H1 (cell line): Measurements from ENCODE around the gene SNTG2.

Experiments
- BACH1 ChIP-seq: IDR thresholded peaks from 2 replicates; pipeline ENCODE4 v1.6.1; 2012; ENCODE audit warnings: low read length, improper control_type of control experiment
- CHD2 ChIP-seq: IDR thresholded peaks from 2 replicates; pipeline ENCODE4 v1.6.1; 2012; ENCODE audit warnings: low read length, improper control_type of control experiment
- FOSL1 ChIP-seq: IDR thresholded peaks from 2 replicates; pipeline ENCODE4 v1.6.1; 2011; ENCODE audit warnings: mild to moderate bottlenecking, low read depth, low read length, moderate library complexity; ENCODE audit not compliant: insufficient read depth
- JUND ChIP-seq: IDR thresholded peaks from 2 replicates; pipeline ENCODE4 v1.6.1; 2011; ENCODE audit warnings: mild to moderate bottlenecking, improper control_type of control experiment, low read length
- KDM1A ChIP-seq: fragments of 200-600, 300-600 bp; sonication (generic); IDR thresholded peaks from 2 replicates; pipeline ENCODE4 v1.7.1; 2016; ENCODE audit warnings: mild to moderate bottlenecking, low read length, borderline replicate concordance
- MAFK ChIP-seq: IDR thresholded peaks from 2 replicates; pipeline ENCODE4 v1.6.1; 2012; ENCODE audit warnings: low read depth, mild to moderate bottlenecking, improper control_type of control experiment, low read length
- POLR2A ChIP-seq, 2 experiments: IDR thresholded peaks; 1 replicate in 1 of 2; 2 replicates in 1 of 2; pipeline ENCODE4 v1.6.1; 2011; ENCODE audit warnings: low read depth in 2 of 2, low read length in 2 of 2, mild to moderate bottlenecking in 2 of 2; ENCODE audit errors: control extremely low read depth in 1 of 2
- TF ChIP-seq, protein P1 (sequence below), 3 experiments: IDR thresholded peaks; 1 replicate in 2 of 3; 2 replicates in 1 of 3; pipeline versions ENCODE4 v1.5.1 to v1.6.1; 2011; ENCODE audit warnings: low read length in 3 of 3, mild to moderate bottlenecking in 3 of 3, inconsistent platforms in 2 of 3, low read depth in 1 of 3, moderate library complexity in 1 of 3; ENCODE audit not compliant: insufficient read depth in 1 of 3; ENCODE audit errors: control extremely low read depth in 1 of 3
- TF ChIP-seq, protein P2 (sequence below): IDR thresholded peaks from 2 replicates; pipeline ENCODE4 v1.6.1; 2012; ENCODE audit warnings: inconsistent platforms
- TF ChIP-seq, protein P3 (sequence below): IDR thresholded peaks from 2 replicates; pipeline ENCODE4 v1.6.1; 2011; ENCODE audit warnings: low read depth, mild to moderate bottlenecking, low read length; ENCODE audit not compliant: insufficient read depth

DNA sequence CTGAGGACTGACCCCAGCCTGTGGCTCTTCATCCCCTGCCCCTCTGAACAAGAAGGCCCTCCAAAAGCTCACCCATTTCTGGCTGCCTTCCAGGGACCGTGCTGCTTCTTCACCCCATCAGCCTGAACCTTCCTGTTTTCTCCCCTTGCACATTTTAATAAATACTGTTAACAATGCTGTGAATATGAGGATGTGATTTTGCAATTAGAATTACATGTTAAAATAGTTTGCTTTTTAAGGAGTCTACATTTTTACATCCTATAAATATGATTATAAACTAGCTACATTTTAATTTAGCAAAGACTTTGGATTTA, 4.0 kb downstream of the SNTG2 start:
- TF ChIP-seq, protein P1, sequence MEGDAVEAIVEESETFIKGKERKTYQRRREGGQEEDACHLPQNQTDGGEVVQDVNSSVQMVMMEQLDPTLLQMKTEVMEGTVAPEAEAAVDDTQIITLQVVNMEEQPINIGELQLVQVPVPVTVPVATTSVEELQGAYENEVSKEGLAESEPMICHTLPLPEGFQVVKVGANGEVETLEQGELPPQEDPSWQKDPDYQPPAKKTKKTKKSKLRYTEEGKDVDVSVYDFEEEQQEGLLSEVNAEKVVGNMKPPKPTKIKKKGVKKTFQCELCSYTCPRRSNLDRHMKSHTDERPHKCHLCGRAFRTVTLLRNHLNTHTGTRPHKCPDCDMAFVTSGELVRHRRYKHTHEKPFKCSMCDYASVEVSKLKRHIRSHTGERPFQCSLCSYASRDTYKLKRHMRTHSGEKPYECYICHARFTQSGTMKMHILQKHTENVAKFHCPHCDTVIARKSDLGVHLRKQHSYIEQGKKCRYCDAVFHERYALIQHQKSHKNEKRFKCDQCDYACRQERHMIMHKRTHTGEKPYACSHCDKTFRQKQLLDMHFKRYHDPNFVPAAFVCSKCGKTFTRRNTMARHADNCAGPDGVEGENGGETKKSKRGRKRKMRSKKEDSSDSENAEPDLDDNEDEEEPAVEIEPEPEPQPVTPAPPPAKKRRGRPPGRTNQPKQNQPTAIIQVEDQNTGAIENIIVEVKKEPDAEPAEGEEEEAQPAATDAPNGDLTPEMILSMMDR (IDR thresholded peaks at IDR 0.05; ENCODE audit: control extremely low read depth in 1 of 3, insufficient read depth in 1 of 3, low read depth in 1 of 3, low read length in 3 of 3) = no peak
- no peak for TF ChIP-seq FOSL1
- TF ChIP-seq KDM1A = no peak
- TF ChIP-seq, protein P2, sequence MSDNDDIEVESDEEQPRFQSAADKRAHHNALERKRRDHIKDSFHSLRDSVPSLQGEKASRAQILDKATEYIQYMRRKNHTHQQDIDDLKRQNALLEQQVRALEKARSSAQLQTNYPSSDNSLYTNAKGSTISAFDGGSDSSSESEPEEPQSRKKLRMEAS = no peak
- TF ChIP-seq POLR2A (IDR thresholded peaks at IDR 0.05; ENCODE audit: control extremely low read depth in 1 of 2, low read depth in 2 of 2, low read length in 2 of 2) = no peak
- no peak for TF ChIP-seq MAFK
- no peak for TF ChIP-seq BACH1
- no peak for TF ChIP-seq JUND
- TF ChIP-seq CHD2 = no peak
- TF ChIP-seq, protein P3, sequence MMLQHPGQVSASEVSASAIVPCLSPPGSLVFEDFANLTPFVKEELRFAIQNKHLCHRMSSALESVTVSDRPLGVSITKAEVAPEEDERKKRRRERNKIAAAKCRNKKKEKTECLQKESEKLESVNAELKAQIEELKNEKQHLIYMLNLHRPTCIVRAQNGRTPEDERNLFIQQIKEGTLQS = no peak
